Spleen (tissue), 11 donors: ENCODE data around the gene DDR2. TPM values are rescaled to one million over a fixed set of nuclear protein-coding genes. Genes with fewer than 3 reads are reported as not detected.

Experiments used
- DNase-seq: peaks from one replicate; pipeline ENCODE4 v3.0.0-alpha.2; 2020
- H3K27ac ChIP-seq, 8 donors: fragments of 200-600 bp; sonication (generic) in 7 of 8; 1 replicate in 4 of 8; 2 replicates in 4 of 8; pipeline versions ENCODE4 v1.5.0 to v1.8.0; 2016 to 2021; ENCODE audit warnings: inconsistent platforms in 4 of 8, mild to moderate bottlenecking in 4 of 8, moderate library complexity in 1 of 8
- H3K27me3 ChIP-seq, 7 donors: fragments of 200-600 bp; sonication (generic) in 6 of 7; replicated peaks in 1 of 7; 1 replicate in 4 of 7; 2 replicates in 3 of 7; pipeline versions ENCODE4 v1.5.0 to v1.8.0; 2016 to 2021; ENCODE audit warnings: inconsistent platforms in 3 of 7, mild to moderate bottlenecking in 1 of 7
- H3K36me3 ChIP-seq, 6 donors: fragments of 200-600 bp; sonication (generic) in 5 of 6; 1 replicate in 4 of 6; 2 replicates in 2 of 6; pipeline versions ENCODE4 v1.5.0 to v1.8.0; 2016 to 2021; ENCODE audit warnings: inconsistent platforms in 2 of 6
- H3K4me1 ChIP-seq, 6 donors: fragments of 200-600 bp; sonication (generic) in 5 of 6; 1 replicate in 3 of 6; 2 replicates in 3 of 6; pipeline versions ENCODE4 v1.5.0 to v1.8.0; 2016 to 2021; ENCODE audit warnings: inconsistent platforms in 3 of 6
- H3K4me3 ChIP-seq, 8 donors: fragments of 200-600 bp; sonication (generic) in 7 of 8; 1 replicate in 4 of 8; 2 replicates in 4 of 8; pipeline versions ENCODE4 v1.5.0 to v1.8.0; 2016 to 2021; ENCODE audit warnings: inconsistent platforms in 4 of 8, mild to moderate bottlenecking in 4 of 8, moderate library complexity in 2 of 8
- H3K9me3 ChIP-seq, 8 donors: fragments of 200-600 bp; sonication (generic) in 7 of 8; 1 replicate in 4 of 8; 2 replicates in 4 of 8; pipeline versions ENCODE4 v1.5.0 to v1.8.0; 2016 to 2021; ENCODE audit warnings: inconsistent platforms in 4 of 8
- CTCF ChIP-seq, 11 experiments: fragments of 200-600 bp in 7 of 11; fragments of 450-650 bp in 4 of 11; sonication (generic) in 4 of 11; IDR thresholded peaks in 8 of 11; conservative IDR thresholded peaks in 3 of 11; 1 replicate in 7 of 11; 2 replicates in 4 of 11; pipeline versions ENCODE4 v1.4.0 to v1.8.0; 2016 to 2021; ENCODE audit warnings: antibody characterized with exemption in 11 of 11, inconsistent platforms in 4 of 11, mild to moderate bottlenecking in 1 of 11
- POLR2A ChIP-seq, 3 donors: fragments of 450-650 bp; IDR thresholded peaks; one replicate each; pipeline ENCODE4 v1.5.1; 2017; ENCODE audit warnings: antibody characterized with exemption in 3 of 3, mild to moderate bottlenecking in 1 of 3
- POLR2AphosphoS5 ChIP-seq, 3 donors: sonication (generic); formaldehyde crosslinking; IDR thresholded peaks; one replicate each; pipeline ENCODE4 v1.5.1; 2017; ENCODE audit warnings: antibody characterized with exemption in 3 of 3
- WGBS, 5 donors: extraction: QIAGEN DNeasy Blood & Tissue Kit in 3 of 5; methylation state at CpG; one replicate each; pipeline versions ENCODE4 v1.1.5 to v1.1.7; 2013 to 2018; 5-methylcytosine and 5-hydroxymethylcytosine counted together
- intact Hi-C: fragments of 100-400 bp; cut with DNase I; formaldehyde crosslinking; loops from one replicate; pipeline ENCODE4 v1.15.0; 2023; ENCODE audit warnings: low total_unique reads
- polyA plus RNA-seq, 3 donors: library from polyadenylated mRNA; stranded (reverse); fragments of 200-250 nt; gene quantifications; one replicate each; pipeline ENCODE4 v1.2.1, GENCODE V29; 2013
- total RNA-seq, 7 donors: library from RNA; depleted of rRNA in 3 of 7; stranded (reverse); fragments of >200 nt in 3 of 7; fragmentation: NEBNext Ultra II Directional in 4 of 7; extraction: Animal tissue kit (Norgen Biotek cat#: 25700) in 4 of 7; gene quantifications; one replicate each; pipeline versions ENCODE4 v1.1.0 to v1.2.1, GENCODE V29; 2016 to 2021
- donor health status: healthy with polysubstance abuse.
- donor health status: DM: no; HTN: no; CAD: no; lungs with moderate emphysema.
- donor health status: DM: no; HTN: no; CAD: no.
- donor health status: Bipolar disorder and iron deficiency.
- donor health status: healthy.
- donor health status: DM: no; HTN: no; CAD: no.
- donor health status: DM: yes; HTN: yes; CAD: no.

DDR2 gene
- total and polyA plus RNA-seq, 10 donors, result 1.1 to 20.8 (median 10.8) TPM

GRCh38 chr1:162612606-162613400 lies 19.5 kb upstream of the DDR2 start:
- no peaks in the 10 kb centered on the region for H3K27me3 ChIP-seq
- H3K36me3 ChIP-seq, result peaks cover 0 to 5% (median 0%) of the 10 kb centered on the region in 6 donors
- no peak overlapping the region for H3K27ac ChIP-seq
- peak in 1 of 3 donors; percentile 38 for TF ChIP-seq POLR2AphosphoS5 (IDR thresholded peaks at IDR 0.05)
- no peak for TF ChIP-seq CTCF (IDR thresholded peaks at IDR 0.05 in 8 of 11, conservative IDR thresholded peaks at IDR 0.05 in 3 of 11)
- DNase-seq, result no peak
- 60 to 67% (median 62%) methylated on average over 8 of the region's 8 CpGs for WGBS, 5 donors
- intact Hi-C loops, result no loop called here
- H3K4me1 ChIP-seq, result peaks cover 0 to 6% (median 2%) of the 10 kb centered on the region in 6 donors
- no peak overlapping the region for H3K4me3 ChIP-seq
- H3K9me3 ChIP-seq, result peaks cover 3 to 21% (median 18%) of the 10 kb centered on the region in 8 donors

- TF ChIP-seq POLR2A (IDR thresholded peaks at IDR 0.05) (no peak), CTCF (IDR thresholded peaks at IDR 0.05 in 8 of 11, conservative IDR thresholded peaks at IDR 0.05 in 3 of 11) (no peak), POLR2AphosphoS5 (IDR thresholded peaks at IDR 0.05) (no peak)
- DNase-seq, result no peak
- H3K4me1 ChIP-seq, result peaks cover 0 to 6% (median 2%) of the 10 kb centered on the region in 6 donors
- intact Hi-C loops, result no loop called here
- H3K36me3 ChIP-seq, result no peaks in the 10 kb centered on the region
- no peaks in the 10 kb centered on the region for H3K27me3 ChIP-seq
- peaks cover 3 to 27% (median 26%) of the 10 kb centered on the region in 8 donors for H3K9me3 ChIP-seq
- no peak overlapping the region for H3K4me3 ChIP-seq
- 89 to 96% (median 93%) methylated on average over 1 of the region's 1 CpG for WGBS, 5 donors
- H3K27ac ChIP-seq, result no peak overlapping the region
Measured at GRCh38 chr1:162616848-162617247, 15.4 kb upstream of the DDR2 start.

- H3K9me3 ChIP-seq, result peaks cover 3 to 27% (median 26%) of the 10 kb centered on the region in 8 donors
- no peak for DNase-seq
- WGBS, 5 donors, result 91 to 100% (median 96%) methylated on average over 1 of the region's 1 CpG
- no peaks in the 10 kb centered on the region for H3K27me3 ChIP-seq
- H3K27ac ChIP-seq, result no peak overlapping the region
- intact Hi-C loops, result no loop called here
- H3K36me3 ChIP-seq, result no peaks in the 10 kb centered on the region
- TF ChIP-seq POLR2AphosphoS5 (IDR thresholded peaks at IDR 0.05) (no peak), POLR2A (IDR thresholded peaks at IDR 0.05) (no peak), CTCF (IDR thresholded peaks at IDR 0.05 in 8 of 11, conservative IDR thresholded peaks at IDR 0.05 in 3 of 11) (no peak)
- peaks cover 0 to 6% (median 2%) of the 10 kb centered on the region in 6 donors for H3K4me1 ChIP-seq
- no peak overlapping the region for H3K4me3 ChIP-seq
Measured at GRCh38 chr1:162617513-162617912, 14.8 kb upstream of the DDR2 start.

DNA sequence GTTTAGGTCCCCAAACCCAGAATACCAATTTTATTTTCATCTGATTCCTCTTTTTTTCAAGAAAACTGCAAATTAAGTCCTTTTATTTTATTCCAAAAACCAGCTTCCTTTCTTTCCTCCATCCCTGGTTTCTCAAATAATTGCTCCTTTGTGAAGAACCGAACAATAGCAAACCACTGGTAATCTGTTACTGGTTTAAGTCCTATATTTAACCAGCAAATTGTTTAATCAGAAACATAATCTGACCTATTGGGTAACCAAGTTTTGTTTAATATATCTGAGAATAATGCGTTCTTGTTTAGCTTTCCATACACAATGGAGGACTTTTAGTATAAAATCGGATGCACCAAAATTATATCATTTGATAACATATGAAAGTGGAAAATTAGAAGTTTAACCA lies 13.2 kb upstream of the DDR2 start:
- no peak overlapping the region for H3K27ac ChIP-seq
- no peaks in the 10 kb centered on the region for H3K36me3 ChIP-seq
- TF ChIP-seq POLR2AphosphoS5 (IDR thresholded peaks at IDR 0.05) (no peak), CTCF (IDR thresholded peaks at IDR 0.05 in 8 of 11, conservative IDR thresholded peaks at IDR 0.05 in 3 of 11) (no peak), POLR2A (IDR thresholded peaks at IDR 0.05) (no peak)
- H3K4me1 ChIP-seq, result no peaks in the 10 kb centered on the region
- 93 to 98% (median 94%) methylated on average over 3 of the region's 3 CpGs for WGBS, 5 donors
- H3K4me3 ChIP-seq, result no peak overlapping the region
- H3K9me3 ChIP-seq, result peaks cover 3 to 27% (median 26%) of the 10 kb centered on the region in 8 donors
- no peaks in the 10 kb centered on the region for H3K27me3 ChIP-seq
- DNase-seq, result no peak
- intact Hi-C loops, result no loop called here
